ENCODE results near the gene UPF1. TPM values are rescaled to one million over a fixed set of nuclear protein-coding genes. Genes with fewer than 3 reads are reported as not detected.

UPF1 gene
- total and polyA plus RNA-seq, 4 donors: 48.3 to 89.2 (median 64.5) TPM

DNA sequence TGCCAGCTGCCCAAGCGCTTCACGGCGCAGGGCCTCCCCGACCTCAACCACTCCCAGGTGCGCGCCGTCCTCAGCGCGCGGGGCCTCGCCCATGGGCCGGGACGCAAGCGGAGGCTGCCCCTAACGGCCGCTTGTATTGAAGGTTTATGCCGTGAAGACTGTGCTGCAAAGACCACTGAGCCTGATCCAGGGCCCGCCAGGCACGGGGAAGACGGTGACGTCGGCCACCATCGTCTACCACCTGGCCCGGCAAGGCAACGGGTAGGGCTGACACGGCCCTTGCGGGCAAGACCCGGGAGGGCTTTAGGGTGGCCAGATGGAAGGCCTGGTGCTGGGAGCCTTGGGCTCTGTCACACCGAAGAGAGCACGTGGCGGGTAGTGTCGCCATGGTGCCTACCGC, 23.2 kb downstream of the UPF1 start:
- Histone ChIP-seq H3K27ac (ENCODE audit: low read depth in 1 of 2, low read length in 1 of 2) (no peak overlapping the region), H3K9ac (ENCODE audit: insufficient read depth in 1 of 2, low read length in 2 of 2) (no peak overlapping the region), H3K36me3 (ENCODE audit: control insufficient read depth in 4 of 4, insufficient read depth in 4 of 4, low read length in 4 of 4) (peaks cover 12 to 90% (median 62%) of the 10 kb centered on the region in 4 donors), H3K4me3 (no peak overlapping the region), H3K4me1 (ENCODE audit: control insufficient read depth in 5 of 5, insufficient read depth in 5 of 5, low read length in 5 of 5) (peaks cover 0 to 13% (median 4%) of the 10 kb centered on the region in 5 donors), H3K27me3 (ENCODE audit: control insufficient read depth in 3 of 3, insufficient read depth in 3 of 3, low read length in 2 of 3) (no peaks in the 10 kb centered on the region), H3K9me3 (ENCODE audit: control insufficient read depth in 4 of 4, insufficient read depth in 3 of 4, low read length in 3 of 4) (no peaks in the 10 kb centered on the region)
- no peak for DNase-seq
- WGBS, 2 donors: 96% methylated on average over 33 of the region's 33 CpGs
- no peak for ATAC-seq (ENCODE audit: insufficient read depth, low FRiP score)
- TF ChIP-seq, protein P1, sequence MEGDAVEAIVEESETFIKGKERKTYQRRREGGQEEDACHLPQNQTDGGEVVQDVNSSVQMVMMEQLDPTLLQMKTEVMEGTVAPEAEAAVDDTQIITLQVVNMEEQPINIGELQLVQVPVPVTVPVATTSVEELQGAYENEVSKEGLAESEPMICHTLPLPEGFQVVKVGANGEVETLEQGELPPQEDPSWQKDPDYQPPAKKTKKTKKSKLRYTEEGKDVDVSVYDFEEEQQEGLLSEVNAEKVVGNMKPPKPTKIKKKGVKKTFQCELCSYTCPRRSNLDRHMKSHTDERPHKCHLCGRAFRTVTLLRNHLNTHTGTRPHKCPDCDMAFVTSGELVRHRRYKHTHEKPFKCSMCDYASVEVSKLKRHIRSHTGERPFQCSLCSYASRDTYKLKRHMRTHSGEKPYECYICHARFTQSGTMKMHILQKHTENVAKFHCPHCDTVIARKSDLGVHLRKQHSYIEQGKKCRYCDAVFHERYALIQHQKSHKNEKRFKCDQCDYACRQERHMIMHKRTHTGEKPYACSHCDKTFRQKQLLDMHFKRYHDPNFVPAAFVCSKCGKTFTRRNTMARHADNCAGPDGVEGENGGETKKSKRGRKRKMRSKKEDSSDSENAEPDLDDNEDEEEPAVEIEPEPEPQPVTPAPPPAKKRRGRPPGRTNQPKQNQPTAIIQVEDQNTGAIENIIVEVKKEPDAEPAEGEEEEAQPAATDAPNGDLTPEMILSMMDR (IDR thresholded peaks at IDR 0.05; ENCODE audit: control extremely low read depth, extremely low read depth): no peak

DNA sequence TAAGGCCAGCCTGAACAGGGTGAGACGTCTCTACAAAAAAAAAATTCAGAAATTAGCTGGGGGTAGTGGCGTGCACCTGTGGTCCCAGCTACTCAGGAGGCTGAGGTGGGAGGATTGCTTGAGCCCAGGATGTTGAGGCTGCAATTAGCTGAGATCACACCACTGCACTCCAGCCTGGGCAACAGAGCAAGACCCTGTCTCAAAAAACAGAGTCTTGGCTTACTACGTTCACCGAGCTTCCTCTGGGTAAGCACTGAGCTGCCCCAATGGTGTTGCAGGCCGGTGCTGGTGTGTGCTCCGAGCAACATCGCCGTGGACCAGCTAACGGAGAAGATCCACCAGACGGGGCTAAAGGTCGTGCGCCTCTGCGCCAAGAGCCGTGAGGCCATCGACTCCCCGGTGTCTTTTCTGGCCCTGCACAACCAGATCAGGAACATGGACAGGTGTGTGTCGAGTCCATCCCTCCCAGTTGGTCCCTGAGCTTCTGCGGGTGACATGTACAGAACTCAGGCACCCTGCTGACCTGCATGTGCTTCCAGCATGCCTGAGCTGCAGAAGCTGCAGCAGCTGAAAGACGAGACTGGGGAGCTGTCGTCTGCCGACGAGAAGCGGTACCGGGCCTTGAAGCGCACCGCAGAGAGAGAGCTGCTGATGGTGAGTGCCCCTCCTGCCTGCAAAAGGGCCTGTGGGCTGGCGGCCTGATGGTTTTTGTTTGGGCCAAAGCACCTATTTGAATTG, 24.1 kb downstream of the UPF1 start:
- Histone ChIP-seq H3K27ac (ENCODE audit: low read depth in 1 of 2, low read length in 1 of 2) (no peak overlapping the region), H3K4me1 (ENCODE audit: control insufficient read depth in 5 of 5, insufficient read depth in 5 of 5, low read length in 5 of 5) (peaks cover 0 to 11% (median 0%) of the 10 kb centered on the region in 5 donors), H3K9ac (ENCODE audit: insufficient read depth in 1 of 2, low read length in 2 of 2) (no peak overlapping the region), H3K27me3 (ENCODE audit: control insufficient read depth in 3 of 3, insufficient read depth in 3 of 3, low read length in 2 of 3) (no peaks in the 10 kb centered on the region), H3K36me3 (ENCODE audit: control insufficient read depth in 4 of 4, insufficient read depth in 4 of 4, low read length in 4 of 4) (peaks cover 12 to 93% (median 65%) of the 10 kb centered on the region in 4 donors), H3K4me3 (no peak overlapping the region), H3K9me3 (ENCODE audit: control insufficient read depth in 4 of 4, insufficient read depth in 3 of 4, low read length in 3 of 4) (no peaks in the 10 kb centered on the region)
- TF ChIP-seq, protein P1 (IDR thresholded peaks at IDR 0.05; ENCODE audit: control extremely low read depth, extremely low read depth): no peak
- DNase-seq: no peak
- 94 to 97% methylated on average over 27 of the region's 27 CpGs for WGBS, 2 donors
- no peak for ATAC-seq (ENCODE audit: insufficient read depth, low FRiP score)

DNA sequence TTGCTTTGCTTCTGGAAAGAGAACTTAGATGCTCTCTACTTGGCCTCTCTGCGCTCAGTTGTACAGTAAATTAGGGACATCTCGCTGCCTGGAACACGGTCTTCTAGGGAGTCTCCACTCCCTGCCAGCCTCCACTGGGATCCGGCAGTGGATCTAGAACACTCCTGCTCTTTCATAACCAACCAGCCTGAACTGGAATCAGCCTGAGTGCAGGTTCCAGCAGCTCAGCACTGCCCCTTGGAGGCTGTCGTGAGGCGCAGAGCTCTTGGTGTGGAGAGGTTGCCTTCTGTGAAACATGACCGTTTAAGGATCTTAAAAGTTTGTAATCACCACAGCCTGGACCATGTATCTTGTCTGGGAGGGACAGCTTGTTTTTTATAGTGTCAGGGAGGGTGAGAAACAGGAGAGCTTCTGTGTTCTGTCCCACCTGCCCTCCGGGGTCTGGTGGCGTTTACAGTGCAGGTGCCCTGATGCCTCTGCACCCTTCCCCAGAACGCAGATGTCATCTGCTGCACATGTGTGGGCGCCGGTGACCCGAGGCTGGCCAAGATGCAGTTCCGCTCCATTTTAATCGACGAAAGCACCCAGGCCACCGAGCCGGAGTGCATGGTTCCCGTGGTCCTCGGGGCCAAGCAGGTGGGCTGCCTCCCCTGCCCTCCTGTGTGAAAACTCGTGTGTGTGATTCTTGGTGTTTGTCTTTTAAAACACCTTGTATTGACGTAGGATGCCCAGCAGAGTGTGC, 24.8 kb downstream of the UPF1 start:
- TF ChIP-seq, protein P1 (IDR thresholded peaks at IDR 0.05; ENCODE audit: control extremely low read depth, extremely low read depth): no peak
- Histone ChIP-seq H3K9me3 (ENCODE audit: control insufficient read depth in 4 of 4, insufficient read depth in 3 of 4, low read length in 3 of 4) (no peaks in the 10 kb centered on the region), H3K4me3 (no peak overlapping the region), H3K27ac (ENCODE audit: low read depth in 1 of 2, low read length in 1 of 2) (no peak overlapping the region), H3K4me1 (ENCODE audit: control insufficient read depth in 5 of 5, insufficient read depth in 5 of 5, low read length in 5 of 5) (peaks cover 0 to 11% (median 0%) of the 10 kb centered on the region in 5 donors), H3K9ac (ENCODE audit: insufficient read depth in 1 of 2, low read length in 2 of 2) (no peak overlapping the region), H3K36me3 (ENCODE audit: control insufficient read depth in 4 of 4, insufficient read depth in 4 of 4, low read length in 4 of 4) (peaks cover 12 to 94% (median 67%) of the 10 kb centered on the region in 4 donors), H3K27me3 (ENCODE audit: control insufficient read depth in 3 of 3, insufficient read depth in 3 of 3, low read length in 2 of 3) (no peaks in the 10 kb centered on the region)
- 91 to 92% methylated on average over 22 of the region's 22 CpGs for whole genome bisulfite sequencing, 2 donors
- DNase-seq (peak in 1 of 3 donors; percentile 61), ATAC-seq (ENCODE audit: insufficient read depth, low FRiP score) (no peak)
